ENCODE results near the gene PTTG1.

PTTG1 gene

GRCh38 chr5:160455600-160455999 lies 33.9 kb downstream of the PTTG1 start:
- no peak for DNase-seq (ENCODE audit: low spot score)

- no peak for DNase-seq (ENCODE audit: low spot score)
These were observed 35.0 kb downstream of the PTTG1 start for GRCh38 chr5:160456480-160457177.

DNA sequence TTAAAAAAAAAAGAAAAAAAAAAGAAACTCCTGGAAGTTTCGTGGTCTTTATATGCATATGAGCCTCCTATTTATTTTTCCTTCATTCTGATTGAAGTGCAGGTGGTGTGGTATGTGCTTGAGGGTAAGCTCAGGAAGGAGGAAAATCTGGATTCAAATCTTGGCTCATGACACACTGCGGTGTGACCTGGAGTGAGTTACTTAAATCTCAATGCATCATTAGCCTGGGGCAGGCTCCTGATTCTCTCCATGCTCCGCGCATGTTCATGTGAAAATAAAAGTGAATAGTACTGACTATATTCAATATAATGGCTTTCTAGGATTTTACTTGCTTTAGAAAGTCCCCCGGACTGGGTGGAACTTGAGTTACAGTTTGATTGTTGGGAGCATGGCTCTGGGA lies 35.6 kb downstream of the PTTG1 start:
- DNase-seq (ENCODE audit: low spot score): no peak

GRCh38 chr5:160458806-160459800 lies 37.4 kb downstream of the PTTG1 start:
- no peak for DNase-seq (ENCODE audit: low spot score)

DNA sequence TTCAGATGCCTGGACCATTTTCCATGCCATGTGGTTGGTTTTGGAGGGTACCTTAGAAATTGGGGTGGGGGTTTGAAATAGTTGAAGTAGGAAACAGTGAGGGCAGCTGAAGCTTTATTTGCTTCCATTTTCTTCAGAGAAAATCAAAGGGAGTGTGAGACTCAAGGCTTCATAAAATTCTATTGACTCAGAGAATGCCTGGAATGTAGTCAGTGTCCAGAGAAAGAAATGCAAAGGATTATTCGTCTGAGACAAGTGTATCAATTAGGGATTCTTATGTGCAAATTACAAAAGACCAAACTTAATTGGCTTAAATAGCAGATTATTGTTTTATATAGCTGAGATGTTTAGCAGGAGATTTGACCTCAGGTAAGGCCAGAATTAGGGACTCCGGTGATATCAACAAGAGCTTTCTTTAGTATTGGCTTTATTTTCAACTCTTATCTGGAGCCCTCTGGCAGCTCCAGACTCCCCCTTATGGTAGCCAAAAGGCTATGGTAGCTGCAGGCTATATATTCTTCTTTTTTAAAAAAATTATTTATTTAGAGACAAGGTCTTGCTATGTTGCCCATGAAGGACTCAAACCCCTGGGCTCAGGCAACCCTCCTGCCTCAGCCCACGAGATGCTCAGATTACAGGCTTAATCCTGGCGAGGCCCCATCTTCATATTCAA lies 38.9 kb downstream of the PTTG1 start:
- no peak for DNase-seq (ENCODE audit: low spot score)

DNA sequence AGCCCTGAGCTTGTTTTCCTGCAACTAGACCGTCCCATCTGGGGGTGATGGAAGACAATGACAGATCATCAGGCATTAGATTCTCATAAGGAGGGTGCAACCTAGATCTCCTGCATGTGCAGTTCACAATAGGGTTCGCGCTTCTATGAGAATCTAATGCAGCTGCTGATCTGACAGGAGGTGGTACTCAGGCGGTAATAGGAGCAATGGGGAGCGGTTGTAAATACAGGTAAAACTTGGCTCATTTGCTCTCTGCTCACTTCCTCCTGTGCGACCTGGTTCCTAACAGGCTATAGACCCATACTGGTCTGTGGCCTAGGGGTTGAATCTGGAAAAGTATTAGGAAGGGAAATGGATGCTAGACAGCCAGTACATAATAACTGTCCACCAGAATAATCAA lies 39.7 kb downstream of the PTTG1 start:
- no peak for DNase-seq (ENCODE audit: low spot score)

- no peak for DNase-seq (ENCODE audit: low spot score)
These were observed 40.5 kb downstream of the PTTG1 start for GRCh38 chr5:160462167-160462566.

- no peak for DNase-seq (ENCODE audit: low spot score)
These were observed 41.6 kb downstream of the PTTG1 start for GRCh38 chr5:160463227-160463626.

DNA sequence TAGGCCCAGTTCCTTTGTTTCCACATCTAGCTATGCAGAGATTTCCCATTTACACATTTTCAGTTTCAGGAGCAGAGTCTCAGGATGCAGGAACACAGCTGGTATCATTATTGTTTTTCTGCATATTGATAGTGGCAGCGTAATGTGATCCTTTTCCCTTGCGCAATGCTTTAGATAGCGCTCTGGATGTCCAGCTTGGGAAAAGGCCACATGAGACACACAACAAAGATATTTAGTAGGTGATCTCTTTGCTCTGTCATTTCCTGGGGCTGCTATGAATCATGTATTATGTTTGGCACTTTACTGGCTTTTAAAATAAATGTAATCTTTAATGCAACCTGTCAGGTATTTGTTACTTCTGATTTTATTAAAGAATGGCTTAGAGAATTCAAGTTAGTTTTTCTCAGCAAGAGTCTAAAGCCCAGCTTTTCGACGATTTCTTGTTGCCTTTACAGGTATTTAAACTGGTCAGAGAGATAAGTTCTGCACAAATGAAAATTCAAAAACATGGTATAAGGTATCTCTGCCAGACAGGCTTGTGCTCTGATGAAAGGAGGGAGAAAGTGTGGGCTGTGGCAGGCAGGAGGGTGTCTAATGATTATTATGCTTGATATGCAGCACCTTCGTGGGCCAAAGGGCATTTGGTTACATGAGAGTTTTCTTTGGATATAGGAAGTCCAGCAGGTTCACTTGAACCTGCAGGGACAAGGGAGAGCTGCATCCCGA lies 42.2 kb downstream of the PTTG1 start:
- no peak for DNase-seq (ENCODE audit: low spot score)

- no peak for DNase-seq (ENCODE audit: low spot score)
These were observed 42.8 kb downstream of the PTTG1 start for GRCh38 chr5:160464466-160464797.

- DNase-seq (ENCODE audit: low spot score): no peak
These were observed 44.5 kb downstream of the PTTG1 start for GRCh38 chr5:160466116-160466515.

DNA sequence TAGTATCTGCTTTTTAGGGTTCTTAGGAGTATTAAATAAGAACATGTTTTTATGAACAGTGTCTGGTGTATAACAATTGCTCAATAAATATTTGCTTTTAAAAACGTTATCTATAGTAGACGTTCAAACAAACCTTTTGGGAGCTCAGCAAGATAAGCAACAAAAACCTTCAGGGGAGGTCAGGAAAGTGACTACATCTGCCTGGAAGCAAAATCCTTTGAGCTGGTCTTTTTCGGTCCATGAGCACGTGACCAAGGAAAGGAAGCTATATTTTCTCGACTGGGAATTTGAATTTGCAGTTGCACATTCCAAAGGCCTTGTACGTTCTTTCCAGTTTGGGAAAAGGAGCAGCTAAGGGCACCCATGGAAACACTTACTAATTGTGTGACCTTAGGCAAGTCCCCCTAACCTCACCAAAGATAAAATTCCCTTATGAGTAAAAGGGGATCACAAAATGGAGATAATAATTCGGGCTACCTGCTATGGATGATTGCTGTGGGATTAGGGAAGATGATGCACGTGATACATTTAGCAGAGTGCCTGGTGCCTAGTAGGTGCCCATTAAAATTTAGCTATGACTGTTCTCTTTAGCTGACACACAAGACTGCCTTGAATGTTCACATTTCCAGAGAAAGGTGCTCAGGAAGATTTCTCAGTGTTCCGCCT lies 45.4 kb downstream of the PTTG1 start:
- DNase-seq (ENCODE audit: low spot score): no peak

DNA sequence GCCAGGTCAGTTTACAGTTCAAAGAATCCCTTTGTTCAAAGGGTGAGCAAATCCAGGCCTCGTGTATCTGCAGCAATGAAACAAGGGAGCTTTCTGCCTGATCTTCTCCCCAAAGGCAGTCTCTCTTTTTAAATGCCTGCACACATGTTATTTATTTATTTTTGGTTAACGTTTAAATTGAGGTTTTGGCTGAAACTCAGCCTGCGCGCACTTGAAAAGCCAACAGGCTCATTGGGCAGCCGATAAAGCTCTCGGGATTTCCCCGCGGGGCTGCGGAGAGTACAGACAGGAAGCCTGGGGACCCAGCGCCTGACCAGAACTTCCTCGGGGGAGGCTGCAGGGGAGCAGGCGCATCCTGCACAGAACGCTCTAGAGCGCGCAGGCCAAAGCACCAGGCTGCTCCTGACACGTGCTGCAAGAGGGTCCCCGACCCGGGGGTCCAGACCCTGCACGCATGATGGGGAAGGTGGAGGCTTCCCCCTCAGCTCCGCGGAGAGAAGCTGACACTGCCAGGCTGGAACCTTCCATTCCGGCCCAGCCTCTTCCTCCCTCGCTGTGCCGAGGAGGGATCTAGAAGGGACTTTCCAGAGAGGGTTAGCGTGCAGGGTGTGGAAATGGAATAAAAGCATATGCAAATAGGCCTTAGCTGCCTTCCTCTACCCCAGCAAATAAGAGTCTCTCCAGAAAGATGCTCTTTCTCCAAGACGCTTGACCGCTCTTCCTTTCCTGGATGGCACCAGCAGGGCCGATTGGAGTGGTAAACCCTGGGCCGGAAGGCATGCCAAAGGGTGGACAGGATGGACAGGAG lies 46.1 kb downstream of the PTTG1 start:
- DNase-seq (ENCODE audit: low spot score): peak; percentile 37

DNA sequence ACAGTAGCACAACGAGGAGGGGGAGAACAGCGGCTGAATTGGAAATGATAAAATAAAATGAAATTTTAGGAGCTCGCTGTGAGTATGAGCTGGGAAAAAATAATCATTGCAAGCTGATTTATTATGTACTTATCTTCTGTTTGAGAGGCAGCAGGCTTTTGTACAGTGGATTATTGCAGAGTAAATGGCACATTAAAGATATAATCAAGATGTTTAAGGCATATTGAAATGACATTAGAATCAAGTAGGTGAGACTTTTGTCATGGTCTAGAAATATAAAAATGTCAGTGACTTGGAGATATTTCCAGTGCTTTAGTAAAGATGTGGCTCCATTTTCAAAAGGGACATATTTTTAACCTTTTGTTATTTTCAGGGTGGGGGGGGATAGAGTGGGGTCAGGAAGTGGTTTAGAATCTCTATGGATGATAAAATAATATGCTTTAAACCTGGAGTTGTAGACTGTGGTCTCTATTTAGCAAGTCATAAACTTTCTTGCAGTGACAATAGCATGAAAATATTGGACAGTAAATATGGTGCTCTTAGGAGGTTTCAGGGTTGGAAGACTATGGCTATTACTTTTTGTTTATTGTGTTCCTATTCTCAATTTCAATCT lies 46.8 kb downstream of the PTTG1 start:
- DNase-seq (ENCODE audit: low spot score): no peak

DNA sequence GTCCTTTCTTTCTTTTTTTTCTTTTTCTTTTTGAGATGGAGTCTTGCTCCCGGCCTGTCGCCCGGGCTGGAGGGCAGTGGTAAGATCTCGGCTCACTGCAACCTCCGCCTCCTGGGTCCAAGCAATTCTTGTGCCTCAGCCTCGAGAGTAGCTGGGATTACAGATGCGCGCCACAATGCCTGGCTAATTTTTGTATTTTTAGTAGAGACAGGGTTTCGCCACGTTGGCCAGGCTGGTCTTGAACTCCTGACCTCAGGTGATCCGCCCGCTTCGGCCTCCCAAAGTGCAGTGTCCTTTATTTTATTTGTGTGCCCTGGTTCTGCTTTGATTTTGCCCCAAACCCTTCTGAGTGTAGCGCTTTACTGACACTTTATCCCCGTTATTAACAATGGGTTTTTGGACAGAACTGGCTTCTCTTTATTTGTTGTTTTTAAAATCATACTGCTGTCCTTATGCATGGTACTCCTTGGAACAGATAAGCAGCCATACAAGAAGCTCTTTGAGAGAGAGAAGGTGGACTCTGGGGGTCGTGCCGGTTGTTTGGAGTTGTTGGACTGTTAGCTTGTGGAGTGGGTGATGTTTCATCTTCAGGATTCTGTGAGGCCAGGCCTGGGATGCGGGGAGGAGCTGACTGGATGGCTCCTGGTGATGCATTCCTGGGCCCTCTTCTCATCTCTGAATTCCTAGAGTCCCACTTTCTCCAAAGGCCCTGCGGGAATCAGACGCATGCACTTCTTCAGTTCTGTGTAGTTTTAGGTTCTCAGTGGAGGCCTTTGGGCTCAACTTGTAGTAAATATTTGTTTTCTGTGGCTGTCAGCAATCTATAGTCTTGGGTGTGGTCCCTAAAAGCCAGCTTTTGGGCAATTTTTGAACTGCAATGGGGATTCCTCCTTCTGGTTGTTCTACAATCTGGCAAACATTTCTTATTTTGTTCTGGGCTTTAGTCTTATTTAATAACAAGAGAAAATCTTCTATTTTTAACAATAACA lies 47.8 kb downstream of the PTTG1 start:
- DNase-seq (ENCODE audit: low spot score): no peak

DNA sequence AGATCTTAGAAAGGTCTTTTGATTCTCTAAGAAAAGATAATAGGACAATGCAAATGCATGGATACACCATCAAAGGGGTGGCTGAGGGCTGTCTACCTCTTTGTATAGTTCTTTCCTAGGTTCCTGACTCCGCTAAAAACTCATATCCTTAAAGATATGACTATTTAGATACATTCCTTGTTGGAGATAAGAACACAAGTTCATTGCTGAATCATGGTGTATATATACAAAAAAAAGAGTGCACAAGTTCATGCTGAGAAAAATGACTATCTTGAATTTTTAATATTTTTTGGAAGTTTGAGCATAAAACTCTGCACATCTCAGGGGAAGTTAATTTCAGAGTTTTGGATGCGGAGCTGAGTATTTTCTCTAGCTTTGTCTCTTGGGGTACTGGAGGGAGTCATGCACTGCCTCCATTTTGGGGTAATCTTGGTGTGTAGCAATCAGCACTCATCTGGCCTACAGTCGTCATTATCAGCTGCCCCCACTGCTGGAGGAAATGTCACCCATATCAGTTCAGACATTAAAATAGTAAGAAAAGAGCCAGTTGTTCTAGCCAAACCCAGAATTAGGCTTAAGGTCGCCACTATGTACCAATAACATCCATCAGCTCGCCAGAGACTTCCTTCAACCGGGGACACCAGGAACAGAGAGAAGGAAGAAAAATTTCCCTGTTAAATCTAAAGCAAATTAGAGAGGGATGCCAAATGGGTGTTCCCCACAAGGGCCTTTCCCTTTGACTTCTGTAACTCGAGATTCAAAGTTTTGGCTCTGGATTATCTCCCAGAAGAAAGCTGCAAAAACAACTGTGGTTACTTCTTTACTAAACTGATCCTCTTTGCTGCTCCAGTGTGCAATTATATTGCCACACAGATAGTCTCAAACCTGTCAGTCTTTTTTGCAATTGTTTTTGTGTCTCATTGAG lies 49.0 kb downstream of the PTTG1 start:
- DNase-seq (ENCODE audit: low spot score): no peak

- DNase-seq (ENCODE audit: low spot score): no peak
These were observed 50.1 kb downstream of the PTTG1 start for GRCh38 chr5:160471761-160472160.

DNA sequence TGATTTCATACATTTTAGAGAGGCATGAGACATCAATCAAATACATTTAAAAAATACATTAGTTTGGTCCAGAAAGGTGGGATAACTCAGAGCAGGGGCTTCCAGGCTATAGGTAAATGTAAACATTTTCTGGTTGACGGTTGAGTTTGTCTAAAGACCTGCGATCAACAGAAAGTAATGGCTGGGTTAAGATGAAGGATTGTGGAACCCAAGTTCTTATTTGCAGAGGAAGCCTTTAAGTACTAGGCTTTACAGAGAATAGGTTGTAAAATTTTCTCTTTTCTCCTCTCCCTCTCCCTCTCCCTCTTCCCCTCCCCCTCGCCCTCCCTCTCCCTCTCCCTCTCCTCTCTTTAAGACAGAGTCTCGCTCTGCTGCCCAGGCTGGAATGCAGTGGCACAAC lies 50.8 kb downstream of the PTTG1 start:
- DNase-seq (ENCODE audit: low spot score): no peak

Data from HuH-7.5 (cell line).